Cardiac muscle cell (in vitro differentiated cells and primary cell): ENCODE data around the gene PRLR. TPM values are rescaled to one million over a fixed set of nuclear protein-coding genes. Genes with fewer than 3 reads are reported as not detected.

Experiments
- DNase-seq, 2 donors: peaks; one replicate each; pipeline versions ENCODE4 v3.0.0 to v3.0.0-alpha.2; 2010 to 2017; ENCODE audit warnings: low read depth in 1 of 2, low spot score in 1 of 2
- H3K27ac ChIP-seq: fragments of 200-600 bp; sonication (generic); 2 replicates; pipeline ENCODE4 v1.5.1; 2016
- H3K27me3 ChIP-seq: fragments of 200-600 bp; sonication (generic); 2 replicates; pipeline ENCODE4 v1.6.0; 2016; ENCODE audit warnings: control low read depth
- H3K36me3 ChIP-seq: fragments of 200-600 bp; sonication (generic); 2 replicates; pipeline ENCODE4 v1.5.1; 2016; ENCODE audit warnings: control low read depth
- H3K4me1 ChIP-seq: fragments of 200-600 bp; sonication (generic); 2 replicates; pipeline ENCODE4 v1.8.1; 2017; ENCODE audit warnings: low read depth, mild to moderate bottlenecking, mixed run types
- H3K4me3 ChIP-seq: fragments of 200-600 bp; sonication (generic); 2 replicates; pipeline ENCODE4 v1.5.1; 2016; ENCODE audit warnings: mild to moderate bottlenecking
- H3K9me3 ChIP-seq: fragments of 200-600 bp; sonication (generic); 2 replicates; pipeline ENCODE4 v1.5.1; 2017; ENCODE audit warnings: low read depth, mild to moderate bottlenecking, control low read depth
- polyA plus RNA-seq: library from polyadenylated mRNA; unstranded; fragments of >200 nt; fragmentation: Nextera tagmentation; extraction: Ambion mirVana; gene quantifications from 2 replicates; pipeline ENCODE4 v1.2.1, GENCODE V29; 2016
- total RNA-seq: library from RNA; depleted of rRNA; stranded (reverse); fragments of >200 nt; gene quantifications from 2 replicates; pipeline ENCODE4 v1.2.3, GENCODE V29; 2016
- TF ChIP-seq, protein P1 (sequence below): IDR thresholded peaks from 2 replicates; pipeline ENCODE4 v1.5.1; 2012; ENCODE audit warnings: low read depth, mild to moderate bottlenecking, low read length

Gene PRLR
- total and polyA plus RNA-seq, 2 experiments from 2014 or later: 0.06 TPM; not detected in 1

DNA sequence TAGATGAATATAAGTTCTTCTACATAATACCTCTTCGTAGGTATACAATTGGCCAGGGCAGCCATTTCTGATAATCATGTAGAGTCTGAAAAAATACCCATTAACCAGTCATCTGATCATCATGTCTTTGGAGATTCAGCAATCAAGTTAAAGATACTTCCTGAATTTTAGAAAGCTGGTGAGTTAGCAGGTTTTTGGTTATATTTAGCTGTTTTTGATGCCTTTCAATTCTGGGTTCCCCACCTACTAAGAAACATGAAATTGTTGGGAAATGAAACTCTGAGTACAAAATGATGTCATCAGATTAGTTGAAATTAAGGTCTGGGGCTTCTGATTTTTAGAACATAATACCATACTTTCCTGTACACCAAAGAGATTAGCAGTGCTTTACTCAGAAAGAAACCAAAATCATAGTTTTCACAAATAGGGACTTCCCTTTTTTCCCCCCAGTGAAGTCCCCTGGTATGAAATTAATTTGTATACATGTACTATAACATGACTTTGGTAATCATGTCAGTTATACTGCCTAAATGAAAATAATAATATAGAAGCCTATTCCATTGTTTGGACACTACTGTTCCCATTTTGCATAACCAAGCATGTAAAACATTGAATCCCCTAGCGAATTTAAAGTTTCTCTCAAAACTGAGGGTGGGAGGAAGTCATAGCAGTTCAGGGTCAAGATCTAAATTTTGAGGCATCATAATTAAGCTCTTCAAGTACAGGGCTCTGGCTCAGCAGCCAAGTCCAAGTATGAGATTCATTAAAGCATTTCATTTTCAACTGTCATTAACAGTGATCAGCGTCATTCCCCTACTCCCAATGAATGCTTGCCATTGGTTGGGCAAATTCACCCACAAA is 17.9 kb downstream of the PRLR start:
- no peak for DNase-seq
- TF ChIP-seq, protein P1, sequence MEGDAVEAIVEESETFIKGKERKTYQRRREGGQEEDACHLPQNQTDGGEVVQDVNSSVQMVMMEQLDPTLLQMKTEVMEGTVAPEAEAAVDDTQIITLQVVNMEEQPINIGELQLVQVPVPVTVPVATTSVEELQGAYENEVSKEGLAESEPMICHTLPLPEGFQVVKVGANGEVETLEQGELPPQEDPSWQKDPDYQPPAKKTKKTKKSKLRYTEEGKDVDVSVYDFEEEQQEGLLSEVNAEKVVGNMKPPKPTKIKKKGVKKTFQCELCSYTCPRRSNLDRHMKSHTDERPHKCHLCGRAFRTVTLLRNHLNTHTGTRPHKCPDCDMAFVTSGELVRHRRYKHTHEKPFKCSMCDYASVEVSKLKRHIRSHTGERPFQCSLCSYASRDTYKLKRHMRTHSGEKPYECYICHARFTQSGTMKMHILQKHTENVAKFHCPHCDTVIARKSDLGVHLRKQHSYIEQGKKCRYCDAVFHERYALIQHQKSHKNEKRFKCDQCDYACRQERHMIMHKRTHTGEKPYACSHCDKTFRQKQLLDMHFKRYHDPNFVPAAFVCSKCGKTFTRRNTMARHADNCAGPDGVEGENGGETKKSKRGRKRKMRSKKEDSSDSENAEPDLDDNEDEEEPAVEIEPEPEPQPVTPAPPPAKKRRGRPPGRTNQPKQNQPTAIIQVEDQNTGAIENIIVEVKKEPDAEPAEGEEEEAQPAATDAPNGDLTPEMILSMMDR: no peak
- Histone ChIP-seq H3K4me1 (no peaks in the 10 kb centered on the region), H3K9me3 (no peaks in the 10 kb centered on the region), H3K36me3 (no peaks in the 10 kb centered on the region), H3K27me3 (peaks cover 3% of the 10 kb centered on the region), H3K4me3 (no peak overlapping the region), H3K27ac (no peak overlapping the region)

DNA sequence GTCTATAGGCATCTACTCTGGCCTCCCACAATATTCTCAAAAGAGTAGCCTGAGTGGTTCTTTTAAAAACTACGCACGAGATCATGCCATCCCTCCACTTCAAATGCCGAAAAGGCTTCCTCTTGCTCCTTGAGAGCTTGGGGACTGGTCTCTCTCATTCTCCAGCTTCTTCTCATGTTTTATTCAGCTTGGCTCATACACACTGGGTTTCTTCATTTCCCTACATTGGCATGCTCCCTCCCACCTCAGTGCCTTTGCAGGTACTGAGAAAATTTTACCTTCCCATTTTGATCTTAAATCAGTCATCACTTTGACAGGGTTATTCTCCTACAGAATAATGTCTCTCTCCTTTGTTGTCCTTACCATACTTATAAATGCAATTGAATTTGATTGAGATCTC is 20.4 kb downstream of the PRLR start:
- Histone ChIP-seq H3K4me1 (no peaks in the 10 kb centered on the region), H3K27ac (no peak overlapping the region), H3K9me3 (no peaks in the 10 kb centered on the region), H3K27me3 (peaks cover 3% of the 10 kb centered on the region), H3K36me3 (no peaks in the 10 kb centered on the region), H3K4me3 (no peak overlapping the region)
- DNase-seq: no peak
- TF ChIP-seq, protein P1: no peak

DNA sequence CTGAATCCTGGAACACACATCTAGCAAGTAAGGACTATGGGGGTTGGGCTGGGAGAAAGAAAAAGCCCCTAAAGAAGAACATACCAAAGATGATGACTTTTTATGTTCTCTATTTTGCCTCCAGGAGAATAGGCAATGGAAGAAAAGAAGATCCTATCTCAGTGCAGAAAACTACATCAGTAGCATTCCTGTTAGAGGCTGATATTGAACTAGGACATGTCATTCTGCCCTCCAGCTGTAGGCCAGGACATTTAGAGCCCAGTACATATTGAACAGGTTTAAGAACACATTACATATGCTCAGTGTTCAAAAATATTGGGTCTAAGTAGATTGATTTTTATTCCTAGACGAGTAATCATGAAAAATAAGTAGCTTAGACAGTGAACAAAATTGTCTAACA is 24.7 kb downstream of the PRLR start:
- Histone ChIP-seq H3K36me3 (no peaks in the 10 kb centered on the region), H3K4me1 (no peaks in the 10 kb centered on the region), H3K27me3 (peaks cover 3% of the 10 kb centered on the region), H3K4me3 (no peak overlapping the region), H3K27ac (no peak overlapping the region), H3K9me3 (no peaks in the 10 kb centered on the region)
- no peak for DNase-seq
- TF ChIP-seq, protein P1: no peak

DNA sequence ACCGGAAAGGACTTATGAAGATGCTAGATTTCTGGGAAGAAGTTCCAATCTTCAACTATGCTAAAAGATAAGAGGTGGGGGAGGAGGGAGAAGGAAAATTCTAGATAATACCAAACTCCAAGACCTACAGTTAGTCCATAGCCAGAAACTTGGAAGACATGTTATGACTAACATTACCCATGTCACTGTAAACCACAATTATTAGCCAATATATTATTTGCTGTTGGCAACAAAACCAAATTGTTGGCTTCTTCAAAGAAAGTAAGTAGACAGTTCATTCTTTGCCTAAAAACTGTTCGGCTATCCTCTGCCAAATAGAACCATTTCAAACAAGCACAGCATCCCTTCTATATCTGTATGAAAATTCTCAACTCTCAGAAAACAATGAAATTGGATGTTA is 25.1 kb downstream of the PRLR start:
- Histone ChIP-seq H3K9me3 (no peaks in the 10 kb centered on the region), H3K36me3 (no peaks in the 10 kb centered on the region), H3K27ac (no peak overlapping the region), H3K4me1 (no peaks in the 10 kb centered on the region), H3K4me3 (no peak overlapping the region), H3K27me3 (peaks cover 3% of the 10 kb centered on the region)
- DNase-seq: peak in 1 of 2 donors; percentile 79
- TF ChIP-seq, protein P1: no peak

DNA sequence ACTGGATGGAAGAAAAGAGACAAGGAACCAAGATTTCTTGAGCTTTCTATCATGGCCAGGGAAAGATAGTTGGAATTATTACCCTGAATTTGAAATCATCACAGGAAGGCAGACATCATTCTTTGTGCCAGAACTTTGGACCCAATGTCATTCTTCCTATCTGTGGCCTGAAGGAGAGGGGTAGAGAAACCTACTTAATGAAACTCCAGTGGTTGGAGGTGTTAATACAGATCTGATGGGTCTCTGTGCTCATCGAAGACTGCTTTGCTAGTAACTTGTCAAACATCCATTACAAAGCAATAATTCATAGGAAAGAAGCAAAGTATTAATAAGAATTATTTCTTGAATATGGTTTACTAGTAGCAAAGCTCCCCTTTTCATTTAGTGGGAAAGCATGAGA is 26.9 kb downstream of the PRLR start:
- TF ChIP-seq, protein P1: no peak
- DNase-seq: no peak
- Histone ChIP-seq H3K36me3 (no peaks in the 10 kb centered on the region), H3K4me1 (no peaks in the 10 kb centered on the region), H3K27ac (no peak overlapping the region), H3K27me3 (no peaks in the 10 kb centered on the region), H3K9me3 (no peaks in the 10 kb centered on the region), H3K4me3 (no peak overlapping the region)
